Cardiac fibroblast (primary cell): ENCODE data around the gene INPP5K.
A peak's percentile ranks its signal among the peaks of the same experiment; 100 is the strongest.
"Not testable (repeated sequence)": the region's sequence is repeated elsewhere in the genome, so short reads cannot be mapped to it uniquely, and the experiment has no call there.

Experiments used
- DNase-seq, 2 donors: peaks; one replicate each; pipeline versions ENCODE4 v3.0.0 to v3.0.0-alpha.2; 2010; ENCODE audit warnings: low read depth in 2 of 2
- H3K4me3 ChIP-seq, 2 donors: replicated peaks in 1 of 2; 1 replicate in 1 of 2; 2 replicates in 1 of 2; pipeline ENCODE4 v1.5.1; 2011; ENCODE audit warnings: low read depth in 2 of 2, low read length in 2 of 2, mild to moderate bottlenecking in 2 of 2, moderate library complexity in 1 of 2
- TF ChIP-seq, protein P1 (sequence below): IDR thresholded peaks from one replicate; pipeline ENCODE4 v1.5.1; 2011; ENCODE audit warnings: low read depth, mild to moderate bottlenecking, low read length, inconsistent platforms

INPP5K gene

DNA sequence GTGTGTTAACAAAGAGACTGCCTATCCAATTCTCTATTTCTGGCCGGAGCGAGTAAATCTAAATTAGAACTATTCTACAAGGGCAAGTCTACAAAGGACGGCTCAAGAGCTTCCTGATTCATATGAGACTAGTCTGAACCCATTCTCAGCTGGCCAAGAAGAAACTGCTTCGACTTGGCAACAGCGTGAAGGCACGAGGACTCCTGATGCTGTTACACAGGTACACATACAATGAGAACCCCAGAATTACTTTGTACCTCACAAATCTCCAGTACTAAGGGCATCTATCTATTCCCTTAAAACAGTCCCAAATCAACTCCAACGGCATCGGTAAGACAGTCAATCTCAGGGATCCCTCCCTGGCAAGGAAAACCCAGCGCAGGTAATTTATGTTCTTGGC lies 61.9 kb downstream of the INPP5K start:
- TF ChIP-seq, protein P1, sequence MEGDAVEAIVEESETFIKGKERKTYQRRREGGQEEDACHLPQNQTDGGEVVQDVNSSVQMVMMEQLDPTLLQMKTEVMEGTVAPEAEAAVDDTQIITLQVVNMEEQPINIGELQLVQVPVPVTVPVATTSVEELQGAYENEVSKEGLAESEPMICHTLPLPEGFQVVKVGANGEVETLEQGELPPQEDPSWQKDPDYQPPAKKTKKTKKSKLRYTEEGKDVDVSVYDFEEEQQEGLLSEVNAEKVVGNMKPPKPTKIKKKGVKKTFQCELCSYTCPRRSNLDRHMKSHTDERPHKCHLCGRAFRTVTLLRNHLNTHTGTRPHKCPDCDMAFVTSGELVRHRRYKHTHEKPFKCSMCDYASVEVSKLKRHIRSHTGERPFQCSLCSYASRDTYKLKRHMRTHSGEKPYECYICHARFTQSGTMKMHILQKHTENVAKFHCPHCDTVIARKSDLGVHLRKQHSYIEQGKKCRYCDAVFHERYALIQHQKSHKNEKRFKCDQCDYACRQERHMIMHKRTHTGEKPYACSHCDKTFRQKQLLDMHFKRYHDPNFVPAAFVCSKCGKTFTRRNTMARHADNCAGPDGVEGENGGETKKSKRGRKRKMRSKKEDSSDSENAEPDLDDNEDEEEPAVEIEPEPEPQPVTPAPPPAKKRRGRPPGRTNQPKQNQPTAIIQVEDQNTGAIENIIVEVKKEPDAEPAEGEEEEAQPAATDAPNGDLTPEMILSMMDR, result no peak
- peak overlapping the region; percentile 94 to 96 for H3K4me3 ChIP-seq
- peak in 1 of 2 donors; percentile 22 for DNase-seq

DNA sequence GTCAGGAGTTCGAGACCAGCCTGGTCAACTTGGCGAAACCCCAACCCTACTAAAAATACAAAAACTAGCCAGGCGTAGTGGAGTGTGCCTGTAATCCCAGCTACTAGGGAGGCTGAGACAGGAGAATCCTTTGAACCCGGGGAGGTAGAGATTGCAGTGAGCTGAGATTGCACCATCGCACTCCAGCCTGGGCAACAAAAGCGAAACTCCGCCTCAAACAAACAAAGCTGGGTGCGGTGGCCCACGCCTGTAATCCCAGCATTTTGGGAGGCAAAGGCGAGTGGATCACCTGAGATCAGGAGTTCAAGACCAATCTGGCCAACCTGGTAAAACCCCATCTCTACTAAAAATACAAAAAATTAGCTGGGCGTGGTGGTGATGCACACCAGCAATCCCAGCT lies 62.7 kb downstream of the INPP5K start:
- DNase-seq, H3K4me3 ChIP-seq: not testable (repeated sequence)

DNA sequence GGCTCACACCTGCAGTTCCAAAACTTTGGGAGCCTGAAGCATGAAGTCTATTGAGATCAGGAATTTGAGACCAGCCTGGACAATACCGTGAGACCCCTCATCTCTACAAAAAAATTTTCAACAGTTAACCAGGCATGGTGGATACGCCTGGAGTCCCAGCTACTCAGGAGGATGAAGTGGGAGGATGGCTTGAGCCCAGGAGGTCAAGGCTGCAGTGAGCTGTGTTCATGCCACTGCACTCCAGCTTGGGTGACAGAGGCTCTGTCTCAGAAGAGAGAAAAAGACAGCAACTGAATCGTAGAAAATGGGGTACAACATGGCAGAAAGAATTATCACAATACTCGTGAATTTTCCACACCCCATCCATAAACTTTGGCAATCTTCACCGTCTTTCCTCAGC lies 63.6 kb downstream of the INPP5K start:
- TF ChIP-seq, protein P1, result no peak
- DNase-seq, result no peak
- no peak overlapping the region for H3K4me3 ChIP-seq

DNA sequence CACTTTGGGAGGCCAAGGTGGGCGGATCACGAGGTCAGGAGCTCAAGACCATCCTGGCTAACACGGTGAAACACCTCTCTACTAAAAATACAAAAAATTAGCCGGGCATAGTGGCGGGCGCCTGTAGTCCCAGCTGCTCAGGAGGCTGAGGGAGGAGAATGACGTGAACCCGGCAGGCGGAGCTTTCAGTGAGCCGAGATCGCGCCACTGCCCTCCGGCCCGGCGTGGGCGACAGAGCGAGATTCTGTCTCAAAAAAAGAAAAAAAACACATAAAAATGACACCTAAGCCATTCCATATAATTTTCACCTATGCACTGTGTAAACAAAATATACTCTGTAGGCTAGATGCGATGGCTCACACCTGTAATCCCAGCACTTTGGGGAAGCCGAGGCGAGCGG lies 66.2 kb downstream of the INPP5K start:
- H3K4me3 ChIP-seq, DNase-seq: not testable (repeated sequence)

DNA sequence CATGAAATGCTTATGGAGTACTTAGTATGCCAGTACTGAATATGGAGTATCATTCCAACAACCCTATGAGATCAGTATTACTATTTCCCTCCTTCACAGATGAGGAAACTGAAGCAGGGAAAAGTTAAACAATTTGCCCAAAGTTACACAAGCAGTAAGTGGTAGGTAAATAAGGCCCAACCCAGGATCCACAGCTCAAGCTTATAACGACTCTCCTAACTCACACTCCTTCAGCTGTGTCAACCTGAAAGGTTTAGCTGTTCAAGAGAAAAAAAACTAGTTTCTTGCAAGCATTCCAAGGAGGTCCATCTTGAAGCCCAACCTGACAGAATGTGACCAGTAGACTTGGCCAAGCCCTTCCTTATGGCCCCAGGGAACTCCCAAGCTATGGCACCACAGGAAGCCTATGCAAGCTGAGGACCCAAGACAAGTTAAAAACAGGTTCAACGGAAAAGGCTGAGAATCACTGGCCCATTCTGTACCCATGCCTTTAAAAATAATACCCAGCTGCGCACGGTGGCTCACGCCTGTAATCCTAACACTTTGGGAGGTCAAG lies 66.9 kb downstream of the INPP5K start:
- TF ChIP-seq, protein P1, result no peak
- H3K4me3 ChIP-seq, result no peak overlapping the region

DNA sequence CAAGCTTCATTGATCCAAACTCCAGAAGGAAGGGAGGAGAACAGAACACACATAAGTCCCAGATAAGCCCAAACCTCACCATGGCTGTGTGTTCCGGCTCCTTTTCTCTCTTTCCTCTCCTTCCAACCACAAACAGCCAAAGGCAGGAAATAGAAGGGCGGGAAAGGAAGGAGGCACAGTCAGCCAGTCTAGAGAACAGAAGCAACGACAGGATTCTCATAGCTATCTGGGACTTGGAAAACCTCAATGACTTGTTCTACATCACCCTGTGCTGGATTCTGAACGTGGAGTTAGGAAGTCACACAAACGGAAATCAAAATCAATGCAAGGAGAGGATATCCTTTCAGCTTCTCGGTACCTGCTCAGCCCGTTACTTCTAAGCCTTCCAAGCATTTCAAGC lies 69.4 kb downstream of the INPP5K start:
- TF ChIP-seq, protein P1, result no peak
- H3K4me3 ChIP-seq, result no peak overlapping the region
- peak; percentile 39 for DNase-seq

More for the DNA sequence above, 66.9 kb downstream of the INPP5K start:
- DNase-seq, result no peak

DNA sequence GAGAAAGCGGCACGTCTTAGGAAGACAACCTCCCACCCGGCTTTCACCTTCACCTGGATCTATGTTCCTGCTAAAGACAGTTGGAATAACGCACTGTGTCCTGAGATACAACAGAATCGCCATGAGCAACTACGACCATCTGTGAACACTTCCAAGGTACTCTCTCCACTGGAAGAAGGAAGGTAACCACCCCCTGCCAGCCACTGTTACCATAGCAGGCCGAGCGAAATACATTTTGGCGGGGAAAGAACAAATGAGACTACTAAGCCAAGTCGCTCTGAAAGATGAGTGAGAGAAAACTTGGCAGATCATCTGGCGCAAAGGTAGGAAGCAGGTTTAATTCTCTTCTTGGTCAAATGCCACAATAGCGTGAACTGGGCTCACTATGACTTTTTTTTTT lies 70.2 kb downstream of the INPP5K start:
- TF ChIP-seq, protein P1, result no peak
- no peak for DNase-seq
- H3K4me3 ChIP-seq, result no peak overlapping the region

DNA sequence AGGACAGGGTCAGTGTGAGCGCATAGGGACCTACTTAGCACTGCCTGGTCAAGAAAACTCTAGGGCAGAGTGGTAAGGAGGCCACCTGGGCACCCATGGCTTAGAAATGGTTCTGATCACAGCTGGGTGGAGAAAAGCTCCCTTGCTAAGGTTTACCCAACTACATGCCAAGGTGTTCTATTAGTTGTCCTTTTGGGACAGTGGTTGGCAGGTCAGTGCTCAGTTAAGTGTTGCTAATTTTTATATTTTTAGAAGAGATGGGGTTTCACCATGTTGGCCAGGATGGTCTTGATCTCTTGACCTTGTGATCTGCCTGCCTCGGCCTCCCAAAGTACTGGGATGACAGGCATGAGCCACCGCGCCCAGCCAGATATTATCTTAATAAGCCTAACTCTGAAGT lies 70.7 kb downstream of the INPP5K start:
- not testable (repeated sequence) for DNase-seq, H3K4me3 ChIP-seq
